OCI-LY7 (cell line): ENCODE data around the gene PM20D2. TPM values are rescaled to one million over a fixed set of nuclear protein-coding genes. Genes with fewer than 3 reads are reported as not detected.

Experiments used
- BruUV-seq: library from RNA; stranded (reverse); fragments of 400-500 nt; replicated peaks from 2 replicates; lab custom pipeline; 2021; lab: Mats Ljungman, UMichigan
- CTCF ChIA-PET: fragments of 300-600 bp; sonication (Branson Sonifier 250); formaldehyde crosslinking; loops from one replicate; lab custom pipeline; 2022; ENCODE audit warnings: antibody characterized with exemption; ENCODE audit not compliant: unreplicated experiment; lab: Charles Lee
- POLR2A ChIA-PET: fragments of 300-600 bp; sonication (Branson Sonifier 250); formaldehyde crosslinking; loops from one replicate; lab custom pipeline; 2022; ENCODE audit warnings: antibody characterized with exemption; lab: Charles Lee
- DNase-seq: peaks from one replicate; pipeline ENCODE4 v3.0.0-alpha.2; 2015; ENCODE audit warnings: low spot score
- H2AFZ ChIP-seq: fragments of 200-600 bp; sonication (generic), shearing (Covaris generic); 2 replicates; pipeline ENCODE4 v1.6.1; 2014; ENCODE audit warnings: mild to moderate bottlenecking, antibody characterized with exemption, low read length, moderate library complexity
- H3K27ac ChIP-seq: fragments of 200-600 bp; sonication (generic); 2 replicates; pipeline ENCODE4 v1.5.1; 2014; ENCODE audit warnings: mixed run types, low read depth, mild to moderate bottlenecking, moderate library complexity, low read length, inconsistent platforms; ENCODE audit not compliant: poor library complexity, severe bottlenecking
- H3K36me3 ChIP-seq: fragments of 200-600 bp; sonication (generic); 2 replicates; pipeline ENCODE4 v1.6.1; 2014; ENCODE audit warnings: mild to moderate bottlenecking, antibody characterized with exemption, low read length, moderate library complexity, mixed read lengths; ENCODE audit not compliant: insufficient read depth
- H3K4me1 ChIP-seq: fragments of 200-600 bp; sonication (generic); 2 replicates; pipeline ENCODE4 v1.5.1; 2014; ENCODE audit warnings: mild to moderate bottlenecking, low read length; ENCODE audit not compliant: insufficient read depth, poor library complexity, severe bottlenecking
- H3K4me2 ChIP-seq: fragments of 200-600 bp; sonication (generic); 2 replicates; pipeline ENCODE4 v1.6.1; 2014; ENCODE audit warnings: mild to moderate bottlenecking, low read length
- H3K4me3 ChIP-seq: fragments of 200-600 bp; sonication (generic); 2 replicates; pipeline ENCODE4 v1.5.1; 2014; ENCODE audit warnings: mild to moderate bottlenecking, low read depth, low read length; ENCODE audit not compliant: poor library complexity, severe bottlenecking
- H3K79me2 ChIP-seq: fragments of 200-600 bp; sonication (generic); 2 replicates; pipeline ENCODE4 v1.6.1; 2016; ENCODE audit warnings: low read depth, mild to moderate bottlenecking, low read length, moderate library complexity, mixed read lengths; ENCODE audit not compliant: insufficient read depth
- H3K9me2 ChIP-seq: fragments of 200-600 bp; sonication (generic); 2 replicates; pipeline ENCODE4 v1.6.1; 2016; ENCODE audit warnings: mild to moderate bottlenecking, low read length, mixed read lengths; ENCODE audit not compliant: insufficient read depth
- H3K9me3 ChIP-seq: fragments of 200-600 bp; sonication (generic); 2 replicates; pipeline ENCODE4 v1.6.1; 2014; ENCODE audit warnings: mild to moderate bottlenecking, mixed run types, low read length, mixed read lengths
- H4K20me1 ChIP-seq: fragments of 200-600 bp; sonication (generic); 2 replicates; pipeline ENCODE4 v1.6.1; 2014; ENCODE audit warnings: mild to moderate bottlenecking, antibody characterized with exemption, low read length, moderate library complexity, mixed read lengths; ENCODE audit not compliant: insufficient read depth
- CTCF ChIP-seq: fragments of 200-600 bp; sonication (generic); conservative IDR thresholded peaks from 2 replicates; pipeline ENCODE4 v1.5.1; 2014; ENCODE audit warnings: mild to moderate bottlenecking, antibody characterized with exemption, low read length, moderate library complexity, mixed read lengths
- EZH2phosphoT487 ChIP-seq: fragments of 200-600 bp; sonication (generic); IDR thresholded peaks from 2 replicates; pipeline ENCODE4 v1.6.1; 2018; ENCODE audit warnings: low read depth, borderline replicate concordance, mild to moderate bottlenecking, mixed run types, antibody characterized with exemption, low read length, moderate library complexity, mixed read lengths
- intact Hi-C: fragments of 100-400 bp; cut with micrococcal nuclease; formaldehyde crosslinking; loops from one replicate; pipeline ENCODE4 v1.10.0; 2022; ENCODE audit not compliant: unreplicated experiment
- total RNA-seq, 2 experiments: library from RNA; depleted of rRNA in 1 of 2; stranded (reverse); fragments of >200 nt in 1 of 2; shearing (Covaris generic) in 1 of 2; gene quantifications; 2 replicates each; pipeline ENCODE4 v1.2.3, GENCODE V29; 2014 to 2022

PM20D2 gene
- total RNA-seq, 2 experiments from 2014 or later = 35.1 to 36.1 TPM

GRCh38 chr6:89184344-89184743, 38.5 kb downstream of the PM20D2 start:
- Histone ChIP-seq H3K4me3 (no peak overlapping the region), H4K20me1 (no peaks in the 10 kb centered on the region), H3K4me2 (no peak overlapping the region), H3K9me3 (no peaks in the 10 kb centered on the region), H3K36me3 (no peaks in the 10 kb centered on the region), H3K4me1 (no peaks in the 10 kb centered on the region), H3K27ac (no peak overlapping the region), H2AFZ (no peak overlapping the region), H3K9me2 (no peaks in the 10 kb centered on the region), H3K79me2 (no peaks in the 10 kb centered on the region)
- BruUV-seq = no TSS peak
- TF ChIP-seq CTCF (no peak), EZH2phosphoT487 (no peak)
- ChIA-PET POLR2A (interaction anchor here (0.5 kb wide), 1 partner anchor 28 kb away, joined by 3 read pairs; no protein-coding TSS in a partner anchor), CTCF (no interaction called here)
- intact Hi-C loops = no loop called here
- DNase-seq = no peak

DNA sequence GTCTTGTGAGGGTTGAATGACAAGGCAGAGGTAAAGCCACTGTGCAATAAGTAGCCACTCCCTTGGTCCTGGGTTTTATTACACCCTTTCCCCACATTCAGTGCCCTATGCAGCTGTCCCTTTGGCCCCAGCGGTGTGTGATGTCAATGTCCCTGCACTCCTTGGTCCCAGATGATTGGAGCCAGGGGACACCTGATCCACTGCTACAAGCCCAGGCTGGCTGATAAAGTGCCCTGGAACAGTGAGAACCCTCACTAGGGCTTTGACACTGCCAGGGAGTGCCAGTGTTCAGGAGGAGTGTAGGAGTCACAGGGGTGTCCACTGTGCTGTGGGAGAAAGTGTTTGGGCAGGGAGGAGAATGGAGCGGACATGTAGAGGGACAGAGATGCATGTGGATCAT, 40.9 kb downstream of the PM20D2 start:
- no TSS peak for BruUV-seq
- no peak for DNase-seq

More for the DNA sequence above, 40.9 kb downstream of the PM20D2 start:
- Histone ChIP-seq H3K4me3 (no peak overlapping the region), H3K9me2 (no peaks in the 10 kb centered on the region), H3K4me2 (no peak overlapping the region), H3K79me2 (no peaks in the 10 kb centered on the region), H3K4me1 (no peaks in the 10 kb centered on the region), H3K27ac (no peak overlapping the region), H3K9me3 (no peaks in the 10 kb centered on the region), H3K36me3 (no peaks in the 10 kb centered on the region), H4K20me1 (no peaks in the 10 kb centered on the region), H2AFZ (no peak overlapping the region)
- ChIA-PET CTCF (interaction anchor here (0.6 kb wide), 1 partner anchor 70 kb away, joined by 3 read pairs; no protein-coding TSS in a partner anchor), POLR2A (interaction anchor here (0.6 kb wide), 1 partner anchor 9 kb away, joined by 3 read pairs; no protein-coding TSS in a partner anchor)
- intact Hi-C loops = no loop called here
- TF ChIP-seq CTCF = no peak
- no peak for TF ChIP-seq EZH2phosphoT487
